ENCODE data around the gene XRCC5. TPM values are rescaled to one million over a fixed set of nuclear protein-coding genes. Genes with fewer than 3 reads are reported as not detected.

The XRCC5 gene
- total and polyA plus RNA-seq, 2 of the 8 experiments (the other 6 are each of a cell fraction or from before 2014, with no cell fraction given), result 308 to 644 TPM

- ChIA-PET CTCF (ENCODE audit: partially characterized antibody) (interaction anchor here (0.8 to 1.3 kb wide), 4 partner anchors 10 to 158 kb away, joined by 3 to 4 read pairs (median 3); no protein-coding TSS in a partner anchor), POLR2A (ENCODE audit: partially characterized antibody) (interaction anchor here (1.7 kb wide), 1 partner anchor 194 kb away, joined by 3 read pairs; the partner anchor contains the start of gene SMARCAL1)
- TF ChIP-seq KDM5A (IDR thresholded peaks at IDR 0.05; ENCODE audit: low read length) (no peak), SP4 (IDR thresholded peaks at IDR 0.05; ENCODE audit: low read length) (no peak), SP2 (IDR thresholded peaks at IDR 0.05; ENCODE audit: low read length) (no peak), KDM4A (IDR thresholded peaks at IDR 0.05; ENCODE audit: low read depth, low read length, severe bottlenecking) (no peak), FOSL1 (IDR thresholded peaks at IDR 0.05; ENCODE audit: insufficient read depth, low read depth, low read length) (no peak)
- TF ChIP-seq, protein P1, sequence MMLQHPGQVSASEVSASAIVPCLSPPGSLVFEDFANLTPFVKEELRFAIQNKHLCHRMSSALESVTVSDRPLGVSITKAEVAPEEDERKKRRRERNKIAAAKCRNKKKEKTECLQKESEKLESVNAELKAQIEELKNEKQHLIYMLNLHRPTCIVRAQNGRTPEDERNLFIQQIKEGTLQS (IDR thresholded peaks at IDR 0.05; ENCODE audit: insufficient read depth, low read depth, low read length), result no peak
- Histone ChIP-seq H3K23me2 (ENCODE audit: low read depth, low read length) (no peaks in the 10 kb centered on the region), H3K56ac (replicated peaks; ENCODE audit: insufficient read length, low read depth, low read length) (no peak overlapping the region), H3K79me1 (ENCODE audit: low read depth, low read length) (no peaks in the 10 kb centered on the region), H3K18ac (ENCODE audit: extremely low read depth, low read length) (no peak overlapping the region), H2AK5ac (ENCODE audit: low read depth, low read length) (no peak overlapping the region), H2BK20ac (ENCODE audit: low read length) (no peak overlapping the region), H2BK120ac (replicated peaks; ENCODE audit: low read depth, low read length) (no peak overlapping the region), H4K20me1 (replicated peaks in 1 of 2; ENCODE audit: control insufficient read depth in 1 of 2, insufficient read depth in 2 of 2, low read length in 2 of 2) (no peaks in the 10 kb centered on the region), H3K4me2 (ENCODE audit: insufficient read depth in 1 of 2, low read depth in 2 of 2, low read length in 2 of 2) (no peak overlapping the region), H3K4me1 (replicated peaks in 1 of 4; ENCODE audit: control insufficient read depth in 3 of 4, insufficient read depth in 4 of 4, low read length in 3 of 4) (no peaks in the 10 kb centered on the region; a peak in 1 of 7 replicates), H2BK15ac (ENCODE audit: low read length) (no peak overlapping the region), H4K5ac (ENCODE audit: insufficient read length, low read depth, low read length) (no peak overlapping the region), H3K9me3 (ENCODE audit: insufficient read depth in 2 of 2, low read depth in 1 of 2, low read length in 1 of 2) (no peaks in the 10 kb centered on the region), H3K23ac (ENCODE audit: insufficient read length) (no peak overlapping the region), H3K4me3 (ENCODE audit: extremely low read depth in 1 of 4, insufficient read depth in 2 of 4, low read depth in 3 of 4, low read length in 4 of 4) (no peak overlapping the region), H2AFZ (ENCODE audit: low read length) (no peak overlapping the region), H3K36me3 (ENCODE audit: control insufficient read depth in 2 of 4, insufficient read depth in 4 of 4, low read length in 3 of 4) (no peaks in the 10 kb centered on the region; a peak in 1 of 8 replicates), H2BK12ac (ENCODE audit: low read depth, low read length) (no peak overlapping the region), H4K91ac (replicated peaks; ENCODE audit: insufficient read length, low read length) (no peak overlapping the region), H3K4ac (replicated peaks; ENCODE audit: insufficient read length, low read depth, low read length) (no peak overlapping the region), H3K27me3 (replicated peaks in 1 of 4; ENCODE audit: control insufficient read depth in 3 of 4, extremely low read depth in 1 of 4, insufficient read depth in 3 of 4, low read length in 3 of 4) (no peaks in the 10 kb centered on the region), H2BK5ac (ENCODE audit: low read depth, low read length) (no peak overlapping the region), H3K79me2 (ENCODE audit: control insufficient read depth in 1 of 2, insufficient read depth in 2 of 2, low read length in 2 of 2) (no peaks in the 10 kb centered on the region), H4K8ac (ENCODE audit: extremely low read depth, insufficient read depth, low read length) (no peak overlapping the region), H3K14ac (ENCODE audit: insufficient read length) (no peak overlapping the region), H3K27ac (ENCODE audit: low read depth, low read length) (no peak overlapping the region), H3K9ac (replicated peaks in 1 of 4; ENCODE audit: extremely low read depth in 1 of 4, low read depth in 3 of 4, low read length in 3 of 4) (no peak overlapping the region)
- FAIRE-seq, result no peak
- WGBS, 2 experiments (ENCODE audit: extremely low coverage in 1 of 2, insufficient coverage in 1 of 2, insufficient read length in 1 of 2, insufficient replicate concordance in 2 of 2, low coverage in 1 of 2, low lambda C conversion rate in 2 of 2, missing lambda C conversion rate in 1 of 2), result 96% methylated on average over 2 of the region's 2 CpGs; no CpG with 5 or more reads in 1 of the 2 experiments
- no peak for DNase-seq (ENCODE audit: low read depth in 1 of 2, low spot score in 2 of 2)
Observed at GRCh38 chr2:216217904-216218260, 108.7 kb downstream of the XRCC5 start.

All from H1 (cell line).